GM19023 (cell line): ENCODE data around the gene LCOR.
A peak's percentile ranks its signal among the peaks of the same experiment; 100 is the strongest.
"Not testable (repeated sequence)": the region's sequence is repeated elsewhere in the genome, so short reads cannot be mapped to it uniquely, and the experiment has no call there.

ENCODE experiments used
- ATAC-seq: cut with Tn5 transposase; IDR thresholded peaks from one replicate; pipeline ENCODE4 v1.9.1; 2021; ENCODE audit warnings: mild to moderate bottlenecking, moderate library complexity; ENCODE audit not compliant: unreplicated experiment

The LCOR gene

GRCh38 chr10:96838529-96838928, 6.4 kb downstream of the LCOR start:
- ATAC-seq = no peak

GRCh38 chr10:96840841-96841518, 8.9 kb downstream of the LCOR start:
- no peak for ATAC-seq

GRCh38 chr10:96842896-96843723, 11.0 kb downstream of the LCOR start:
- ATAC-seq = no peak

- no peak for ATAC-seq
Measured at GRCh38 chr10:96843823-96844222, 11.7 kb downstream of the LCOR start.

- ATAC-seq = no peak
Measured at GRCh38 chr10:96846395-96846794, 14.3 kb downstream of the LCOR start.

GRCh38 chr10:96846926-96847325, 14.8 kb downstream of the LCOR start:
- no peak for ATAC-seq

- not testable (repeated sequence) for ATAC-seq
Measured at GRCh38 chr10:96847356-96847755, 15.3 kb downstream of the LCOR start.

GRCh38 chr10:96850113-96850512, 18.0 kb downstream of the LCOR start:
- no peak for ATAC-seq

GRCh38 chr10:96850825-96851224, 18.7 kb downstream of the LCOR start:
- no peak for ATAC-seq

- no peak for ATAC-seq
Measured at GRCh38 chr10:96851281-96851680, 19.2 kb downstream of the LCOR start.

GRCh38 chr10:96856317-96856716, 24.2 kb downstream of the LCOR start:
- no peak for ATAC-seq

GRCh38 chr10:96857301-96858012, 25.4 kb downstream of the LCOR start:
- no peak for ATAC-seq

- ATAC-seq = no peak
Measured at GRCh38 chr10:96858038-96858705, 26.1 kb downstream of the LCOR start.

GRCh38 chr10:96858706-96859050, 26.6 kb downstream of the LCOR start:
- no peak for ATAC-seq

- ATAC-seq = no peak
Measured at GRCh38 chr10:96860631-96861277, 28.7 kb downstream of the LCOR start.

- peak; percentile 60 for ATAC-seq
Measured at GRCh38 chr10:96863922-96864543, 31.9 kb downstream of the LCOR start.

- no peak for ATAC-seq
Measured at GRCh38 chr10:96873086-96873485, 41.0 kb downstream of the LCOR start.

GRCh38 chr10:96873756-96874467, 41.8 kb downstream of the LCOR start:
- no peak for ATAC-seq

- ATAC-seq = no peak
Measured at GRCh38 chr10:96878057-96878456, 46.0 kb downstream of the LCOR start.

- no peak for ATAC-seq
Measured at GRCh38 chr10:96880575-96880974, 48.5 kb downstream of the LCOR start.
